Mesodermal cell (in vitro differentiated cells): ENCODE measurements around the gene WNT11.

ENCODE experiments used
- H3K27ac ChIP-seq: 2 replicates; pipeline ENCODE4 v1.7.0; 2013; ENCODE audit warnings: mild to moderate bottlenecking, low read depth, low read length, moderate library complexity; ENCODE audit not compliant: severe bottlenecking
- H3K36me3 ChIP-seq: 2 replicates; pipeline ENCODE4 v1.7.1; 2013; ENCODE audit warnings: mild to moderate bottlenecking, low read length, moderate library complexity; ENCODE audit not compliant: control insufficient read depth, insufficient read depth
- H3K4me1 ChIP-seq: one replicate; pipeline ENCODE4 v1.7.1; 2013; ENCODE audit warnings: mild to moderate bottlenecking, low read length; ENCODE audit not compliant: insufficient read depth, control insufficient read depth, poor library complexity, severe bottlenecking
- H3K4me3 ChIP-seq: 2 replicates; pipeline ENCODE4 v1.7.0; 2013; ENCODE audit warnings: low read length, control low read depth, mild to moderate bottlenecking; ENCODE audit not compliant: insufficient read depth, poor library complexity, severe bottlenecking; ENCODE audit errors: extremely low read depth
- H3K9me3 ChIP-seq: 2 replicates; pipeline ENCODE4 v1.7.1; 2013; ENCODE audit warnings: mild to moderate bottlenecking, low read length, moderate library complexity; ENCODE audit not compliant: control insufficient read depth
- WGBS, 2 experiments: methylation state at CpG; one replicate each; pipeline ENCODE4 v1.1.5; 2013; ENCODE audit warnings: missing lambda C conversion rate in 2 of 2; ENCODE audit not compliant: insufficient coverage in 2 of 2; 5-methylcytosine and 5-hydroxymethylcytosine counted together

The WNT11 gene

DNA sequence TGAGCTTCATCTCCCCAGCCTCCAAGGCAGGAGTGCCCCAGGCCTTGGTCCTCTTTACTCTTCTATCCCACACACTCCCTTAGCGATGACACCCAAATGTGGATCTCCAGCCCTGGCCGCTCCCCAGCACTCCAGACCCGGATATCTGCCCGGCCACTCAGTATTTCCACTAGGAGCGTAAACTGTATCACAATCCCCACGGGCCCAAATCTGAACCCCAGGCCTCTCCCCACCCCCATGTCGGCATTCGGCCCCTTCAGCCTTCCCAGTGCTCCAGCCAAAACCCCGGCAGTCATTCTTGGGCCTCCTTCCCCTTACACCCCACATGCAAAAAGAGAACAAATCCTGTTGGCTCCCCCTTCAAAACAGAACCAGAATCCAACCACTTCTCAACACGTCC, 20.8 kb downstream of the WNT11 start:
- peaks cover 4% of the 10 kb centered on the region for H3K36me3 ChIP-seq
- peak overlapping the region; percentile 29 for H3K27ac ChIP-seq
- H3K4me1 ChIP-seq = peaks cover 29% of the 10 kb centered on the region
- WGBS, 2 experiments = 88 to 94% methylated on average over 6 to 9 of the region's 10 CpGs
- H3K4me3 ChIP-seq = no peak overlapping the region
- H3K9me3 ChIP-seq = no peaks in the 10 kb centered on the region

DNA sequence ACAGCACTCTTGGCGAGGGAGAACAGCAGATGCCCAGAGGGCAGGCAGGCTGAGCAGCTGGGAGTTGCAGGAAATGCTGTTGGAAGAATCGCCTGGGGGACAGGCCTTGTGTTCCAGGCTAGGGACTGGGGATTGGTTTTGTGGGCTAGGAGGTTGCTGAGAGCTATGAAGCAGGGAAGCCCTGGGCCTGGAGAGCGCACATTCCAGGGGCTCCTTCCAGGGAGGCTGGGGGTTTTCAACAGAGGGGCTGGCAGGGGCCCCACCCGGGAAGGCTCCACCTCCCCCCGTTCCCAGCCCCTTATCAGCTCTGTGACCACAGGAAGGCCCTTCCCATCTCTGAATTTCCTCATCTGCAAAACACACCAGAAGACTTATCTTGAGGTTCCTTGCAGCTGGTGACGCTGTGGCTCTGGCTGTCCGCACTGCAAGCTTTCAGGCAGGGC, 21.7 kb downstream of the WNT11 start:
- Histone ChIP-seq H3K4me3 (no peak overlapping the region), H3K9me3 (no peaks in the 10 kb centered on the region), H3K27ac (peak overlapping the region; percentile 36), H3K36me3 (peaks cover 4% of the 10 kb centered on the region), H3K4me1 (peaks cover 31% of the 10 kb centered on the region)
- WGBS, 2 experiments = 57 to 64% methylated on average over 4 to 5 of the region's 7 CpGs

DNA sequence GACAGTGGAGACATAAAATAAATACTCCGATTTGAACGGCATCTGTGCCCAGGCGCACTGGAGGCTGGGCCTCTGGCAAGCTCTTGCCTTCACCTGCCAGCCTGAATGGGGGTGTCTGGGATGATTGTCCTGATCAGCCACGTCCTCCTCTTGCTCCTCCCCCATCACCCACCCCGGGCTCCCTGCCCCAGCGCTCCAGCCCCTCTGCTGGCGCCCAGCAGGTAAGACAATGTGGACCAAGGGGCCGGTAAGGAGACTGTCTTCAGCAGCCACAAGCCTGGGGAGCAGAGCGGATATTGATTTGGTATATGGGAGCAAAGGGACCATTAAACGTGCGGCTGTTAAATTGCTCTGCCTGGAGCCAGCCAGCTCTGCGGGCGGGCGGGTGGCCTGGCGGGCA, 24.9 kb downstream of the WNT11 start:
- Histone ChIP-seq H3K4me1 (peaks cover 27% of the 10 kb centered on the region), H3K4me3 (no peak overlapping the region), H3K36me3 (no peaks in the 10 kb centered on the region), H3K27ac (no peak overlapping the region), H3K9me3 (no peaks in the 10 kb centered on the region)
- WGBS, 2 experiments = 86 to 91% methylated on average over 8 to 10 of the region's 15 CpGs

DNA sequence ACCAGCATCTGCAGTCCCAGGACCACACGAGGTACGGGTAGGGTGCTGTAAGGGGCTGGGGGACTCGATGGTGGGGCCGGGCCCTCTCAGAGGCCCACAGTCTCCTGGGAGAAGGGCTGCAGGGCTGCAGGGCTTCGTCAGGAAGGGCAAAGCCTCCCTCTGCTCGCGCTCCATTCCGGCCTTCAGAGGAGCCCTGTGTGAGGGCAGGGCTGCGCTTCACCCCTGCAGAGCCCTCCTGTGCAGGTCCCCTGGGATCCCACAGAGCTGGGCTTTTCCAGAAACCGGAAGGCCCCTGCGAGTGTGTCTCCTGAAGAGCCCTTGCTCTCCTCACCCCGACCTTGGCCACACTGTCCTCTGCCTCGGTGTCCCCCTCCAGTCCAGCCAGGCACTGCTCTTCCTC, 27.2 kb downstream of the WNT11 start:
- no peaks in the 10 kb centered on the region for H3K36me3 ChIP-seq
- H3K27ac ChIP-seq = no peak overlapping the region
- peaks cover 14% of the 10 kb centered on the region for H3K4me1 ChIP-seq
- WGBS, 2 experiments = 90 to 96% methylated on average over 8 to 13 of the region's 13 CpGs
- H3K4me3 ChIP-seq = no peak overlapping the region
- no peaks in the 10 kb centered on the region for H3K9me3 ChIP-seq

DNA sequence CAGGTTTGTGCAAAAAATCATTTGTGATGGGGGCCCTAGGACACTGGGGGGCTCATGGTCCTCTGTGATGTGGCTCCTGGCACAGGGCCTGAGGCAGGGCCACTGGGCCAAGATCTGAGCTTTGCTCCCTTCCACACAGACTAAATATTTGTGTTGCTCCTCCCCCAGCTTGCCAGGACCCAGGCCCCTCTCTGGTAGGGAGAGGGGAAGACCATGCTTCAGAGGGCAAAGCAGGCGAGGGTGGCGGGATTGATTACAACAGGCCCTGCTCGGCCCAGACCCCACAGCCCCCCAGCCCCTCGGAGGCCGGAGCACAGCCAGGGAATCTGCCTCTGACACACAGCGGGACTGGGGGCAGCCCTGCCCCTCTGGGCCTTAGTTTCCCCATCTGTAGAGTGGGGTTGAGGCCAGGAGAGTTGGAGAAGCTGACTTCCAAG, 29.0 kb downstream of the WNT11 start:
- 90 to 95% methylated on average over 2 to 4 of the region's 6 CpGs for WGBS, 2 experiments

DNA sequence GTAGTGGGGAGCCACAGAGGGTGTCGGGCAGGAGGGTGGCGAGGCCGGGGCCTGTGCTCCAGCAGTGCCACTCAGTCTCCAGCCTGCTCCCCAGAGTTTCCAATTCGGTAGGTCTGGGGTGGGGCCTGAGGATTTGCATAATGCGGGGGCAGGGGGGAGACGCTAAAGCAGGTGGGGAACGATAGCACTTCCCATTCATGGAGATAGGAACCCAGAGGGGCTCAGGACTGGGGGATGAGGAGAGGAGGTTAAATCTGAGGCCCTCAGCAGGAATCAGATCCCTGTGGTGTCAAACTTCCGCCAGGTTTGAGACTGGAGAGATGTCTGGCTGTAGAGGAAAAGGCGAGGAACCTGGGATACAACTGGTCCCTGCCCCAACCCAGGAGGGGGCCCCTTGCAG, 29.8 kb downstream of the WNT11 start:
- peaks cover 7% of the 10 kb centered on the region for H3K4me1 ChIP-seq
- H3K27ac ChIP-seq = no peak overlapping the region
- H3K36me3 ChIP-seq = no peaks in the 10 kb centered on the region
- WGBS, 2 experiments = 63 to 67% methylated on average over 8 to 9 of the region's 9 CpGs
- H3K9me3 ChIP-seq = no peaks in the 10 kb centered on the region
- no peak overlapping the region for H3K4me3 ChIP-seq

More for the DNA sequence above, 29.0 kb downstream of the WNT11 start:
- H3K27ac ChIP-seq = no peak overlapping the region
- no peaks in the 10 kb centered on the region for H3K36me3 ChIP-seq
- H3K4me1 ChIP-seq = peaks cover 7% of the 10 kb centered on the region
- no peak overlapping the region for H3K4me3 ChIP-seq
- no peaks in the 10 kb centered on the region for H3K9me3 ChIP-seq

DNA sequence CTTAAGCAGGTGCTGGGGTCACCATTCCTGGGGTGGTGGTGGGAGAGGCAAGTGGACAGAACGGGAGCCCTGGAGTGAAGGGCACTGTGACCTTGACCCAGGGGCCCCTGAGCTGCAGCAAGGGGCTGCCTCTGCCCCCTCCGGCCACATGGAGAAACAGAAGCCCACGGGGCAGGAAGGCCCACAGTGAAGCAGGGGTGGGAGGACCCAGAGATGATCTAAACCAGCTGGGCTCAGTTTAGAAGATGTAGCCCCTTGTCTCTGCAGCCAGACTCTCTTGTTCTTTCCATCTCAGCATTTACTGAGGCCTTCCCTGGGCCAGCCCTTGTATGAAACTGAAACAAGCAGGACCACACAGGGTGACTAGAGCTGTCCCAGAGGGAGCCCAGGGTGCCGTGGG, 30.5 kb downstream of the WNT11 start:
- peaks cover 4% of the 10 kb centered on the region for H3K4me1 ChIP-seq
- no peak overlapping the region for H3K27ac ChIP-seq
- H3K36me3 ChIP-seq = no peaks in the 10 kb centered on the region
- no peaks in the 10 kb centered on the region for H3K9me3 ChIP-seq
- 77 to 92% methylated on average over 4 of the region's 4 CpGs for WGBS, 2 experiments
- no peak overlapping the region for H3K4me3 ChIP-seq

DNA sequence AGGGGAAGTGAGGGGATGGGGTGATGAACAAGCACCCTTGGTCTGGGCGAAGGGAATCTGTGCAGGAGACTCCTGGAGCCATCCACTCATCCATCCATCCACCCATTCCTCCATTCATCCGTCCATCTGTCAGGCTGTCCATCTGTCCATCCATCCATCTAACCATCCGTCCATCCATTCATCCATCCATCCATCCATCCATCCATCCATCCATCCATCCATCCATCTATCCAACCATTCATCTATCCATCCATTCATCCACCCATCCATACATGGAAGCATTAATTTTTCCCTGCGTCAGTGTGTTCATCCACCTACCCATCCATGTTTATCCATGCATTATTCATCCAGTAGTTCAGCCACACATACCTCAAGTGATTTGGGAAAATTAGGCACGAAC, 32.0 kb downstream of the WNT11 start:
- Histone ChIP-seq H3K9me3 (no peaks in the 10 kb centered on the region), H3K27ac (no peak overlapping the region), H3K36me3 (no peaks in the 10 kb centered on the region), H3K4me3 (no peak overlapping the region), H3K4me1 (no peaks in the 10 kb centered on the region)
- WGBS, 2 experiments = 91 to 99% methylated on average over 4 of the region's 5 CpGs

DNA sequence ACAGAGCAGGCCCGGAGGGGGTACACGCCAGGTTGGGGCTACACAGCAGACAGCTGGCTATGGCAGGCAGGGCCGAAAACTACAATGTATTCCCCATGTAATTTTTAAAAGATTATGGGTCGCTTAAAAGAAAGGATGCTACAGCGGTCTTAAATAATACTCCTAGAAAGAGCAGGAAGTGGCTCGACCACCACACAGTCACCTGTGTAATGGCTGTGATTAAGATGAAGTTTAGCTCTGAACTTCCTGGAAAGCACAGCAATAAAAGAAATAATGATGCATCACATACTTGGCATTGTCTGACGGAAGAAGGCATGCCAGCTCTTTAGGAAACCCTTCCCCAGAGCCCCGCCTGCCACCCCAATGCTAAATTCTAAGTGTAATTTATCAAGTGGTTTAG, 32.6 kb downstream of the WNT11 start:
- WGBS, 2 experiments = 92 to 95% methylated on average over 4 to 5 of the region's 8 CpGs
- H3K4me1 ChIP-seq = no peaks in the 10 kb centered on the region
- no peaks in the 10 kb centered on the region for H3K36me3 ChIP-seq
- no peak overlapping the region for H3K27ac ChIP-seq
- H3K4me3 ChIP-seq = no peak overlapping the region
- H3K9me3 ChIP-seq = no peaks in the 10 kb centered on the region

DNA sequence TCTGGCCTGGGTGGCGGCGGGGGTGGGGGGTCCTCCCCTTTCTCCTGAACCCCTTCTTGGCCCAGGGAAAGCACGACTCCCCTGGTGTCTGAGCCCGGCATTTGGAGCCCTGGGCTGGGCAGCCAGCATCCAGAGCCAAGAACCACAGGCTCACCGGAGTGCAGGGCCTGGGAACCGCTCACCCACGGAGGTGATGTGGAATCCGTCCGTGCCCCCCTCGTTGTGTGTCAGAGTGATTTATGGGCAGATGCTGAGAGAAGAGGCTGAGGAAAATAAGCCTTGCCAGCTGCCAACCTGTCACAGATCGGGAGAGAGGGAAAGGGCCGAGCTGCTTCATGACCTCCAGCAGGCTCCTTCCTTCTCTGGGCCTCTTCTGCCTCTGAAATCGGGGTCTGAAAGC, 33.7 kb downstream of the WNT11 start:
- no peaks in the 10 kb centered on the region for H3K9me3 ChIP-seq
- WGBS, 2 experiments = 80 to 94% methylated on average over 2 to 11 of the region's 13 CpGs
- no peaks in the 10 kb centered on the region for H3K36me3 ChIP-seq
- H3K4me3 ChIP-seq = no peak overlapping the region
- no peak overlapping the region for H3K27ac ChIP-seq
- no peaks in the 10 kb centered on the region for H3K4me1 ChIP-seq

DNA sequence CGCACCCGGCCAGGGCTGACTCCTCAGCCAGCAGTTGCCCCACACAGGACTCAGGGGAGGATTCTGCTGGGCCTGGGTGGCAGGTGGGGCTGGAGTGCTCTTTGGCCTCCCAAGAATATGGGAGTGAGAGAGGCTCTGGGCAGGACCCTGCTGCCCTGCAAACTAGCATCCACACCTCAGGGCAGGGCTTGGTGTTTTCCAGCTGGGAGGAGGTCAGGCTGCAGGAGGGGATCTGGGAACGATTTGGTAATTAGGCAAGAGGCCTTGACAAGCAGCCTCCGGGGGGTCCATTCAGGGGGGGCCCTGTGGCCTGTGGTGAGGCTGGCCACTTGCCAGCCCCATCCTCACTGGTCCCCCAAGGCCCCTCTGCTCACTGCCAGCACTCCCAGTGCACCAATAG, 35.8 kb downstream of the WNT11 start:
- no peaks in the 10 kb centered on the region for H3K36me3 ChIP-seq
- 43 to 100% methylated on average over 1 to 2 of the region's 4 CpGs for WGBS, 2 experiments

More for the DNA sequence above, 35.8 kb downstream of the WNT11 start:
- Histone ChIP-seq H3K9me3 (no peaks in the 10 kb centered on the region), H3K4me1 (no peaks in the 10 kb centered on the region), H3K4me3 (no peak overlapping the region), H3K27ac (no peak overlapping the region)
